Embryonic facial prominence (tissue), 1 donor: ENCODE measurements around the gene RASIP1.
"Not testable (repeated sequence)": the region's sequence is repeated elsewhere in the genome, so short reads cannot be mapped to it uniquely, and the experiment has no call there.

Experiments used
- DNase-seq: peaks from one replicate; pipeline ENCODE4 v3.0.0-alpha.2; 2016; ENCODE audit errors: extremely low spot score

The RASIP1 gene

GRCh38 chr19:48740164-48740972 lies at the start of gene RASIP1:
Gene RASIP1 (minus strand): TSS chr19:48740610. CDS start chr19:48740282, 328 bp downstream.
- DNase-seq, result no peak

- not testable (repeated sequence) for DNase-seq
These were observed 46.9 kb upstream of the RASIP1 start for GRCh38 chr19:48787331-48787730.

- not testable (repeated sequence) for DNase-seq
These were observed 46.0 kb upstream of the RASIP1 start for GRCh38 chr19:48786422-48786821.

GRCh38 chr19:48784527-48784926 lies 44.1 kb upstream of the RASIP1 start:
- no peak for DNase-seq

GRCh38 chr19:48780631-48781391 lies 40.4 kb upstream of the RASIP1 start:
- DNase-seq, result no peak

GRCh38 chr19:48779636-48780035 lies 39.2 kb upstream of the RASIP1 start:
- DNase-seq, result no peak

- DNase-seq, result no peak
These were observed 37.3 kb upstream of the RASIP1 start for GRCh38 chr19:48777720-48778119.

- no peak for DNase-seq
These were observed 36.7 kb upstream of the RASIP1 start for GRCh38 chr19:48777139-48777538.

- DNase-seq, result no peak
These were observed 32.1 kb upstream of the RASIP1 start for GRCh38 chr19:48772503-48772953.

- DNase-seq, result no peak
These were observed 30.5 kb upstream of the RASIP1 start for GRCh38 chr19:48770734-48771472.

GRCh38 chr19:48770266-48770665 lies 29.9 kb upstream of the RASIP1 start:
- DNase-seq, result no peak

GRCh38 chr19:48768994-48769713 lies 28.7 kb upstream of the RASIP1 start:
- DNase-seq, result no peak

- DNase-seq, result not testable (repeated sequence)
These were observed 27.9 kb upstream of the RASIP1 start for GRCh38 chr19:48768171-48768753.

GRCh38 chr19:48765816-48766215 lies 25.4 kb upstream of the RASIP1 start:
- not testable (repeated sequence) for DNase-seq

GRCh38 chr19:48760504-48761205 lies 20.2 kb upstream of the RASIP1 start:
- no peak for DNase-seq

- no peak for DNase-seq
These were observed 17.3 kb upstream of the RASIP1 start for GRCh38 chr19:48757741-48758144.

GRCh38 chr19:48757089-48757675 lies 16.8 kb upstream of the RASIP1 start:
- no peak for DNase-seq

- no peak for DNase-seq
These were observed 16.3 kb upstream of the RASIP1 start for GRCh38 chr19:48756686-48757085.

- no peak for DNase-seq
These were observed 15.8 kb upstream of the RASIP1 start for GRCh38 chr19:48756212-48756611.

GRCh38 chr19:48755787-48756186 lies 15.4 kb upstream of the RASIP1 start:
- no peak for DNase-seq
